Measurements from ENCODE around the gene ZNF302.
"Not testable (repeated sequence)": the region's sequence is repeated elsewhere in the genome, so short reads cannot be mapped to it uniquely, and the experiment has no call there.

ZNF302 gene

DNA sequence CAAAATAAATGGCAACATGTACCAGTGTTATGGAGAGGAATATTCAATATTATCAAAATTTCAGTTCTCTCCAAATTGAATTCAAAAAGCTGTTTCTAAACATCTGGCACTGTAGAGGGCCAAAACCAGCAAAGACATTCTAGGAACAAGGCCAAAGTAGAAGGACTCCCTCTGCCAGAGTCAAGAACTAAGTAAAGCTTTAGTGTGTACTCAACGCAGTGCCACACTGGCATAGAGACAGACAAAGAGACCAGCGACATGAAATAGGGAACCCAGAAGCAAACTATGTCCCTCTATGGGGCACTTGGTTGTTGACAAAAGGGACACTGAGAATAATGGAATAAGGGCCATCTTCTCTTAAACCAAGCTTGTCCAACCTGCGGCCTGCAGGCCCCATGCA is 16.1 kb upstream of the ZNF302 start:
- Histone ChIP-seq H3K4me2 (no peak overlapping the region), H4K20me1 (no peaks in the 10 kb centered on the region), H3K27ac (no peak overlapping the region), H3K4me3 (no peak overlapping the region), H3K36me3 (no peaks in the 10 kb centered on the region), H3K9me3 (no peaks in the 10 kb centered on the region), H3K9ac (no peak overlapping the region), H3K4me1 (peaks cover 8% of the 10 kb centered on the region; the same call in 1 of the 2 replicates), H3K27me3 (no peaks in the 10 kb centered on the region)
- no peak for TF ChIP-seq Cebpa-rat (IDR thresholded peaks at IDR 0.05)

DNA sequence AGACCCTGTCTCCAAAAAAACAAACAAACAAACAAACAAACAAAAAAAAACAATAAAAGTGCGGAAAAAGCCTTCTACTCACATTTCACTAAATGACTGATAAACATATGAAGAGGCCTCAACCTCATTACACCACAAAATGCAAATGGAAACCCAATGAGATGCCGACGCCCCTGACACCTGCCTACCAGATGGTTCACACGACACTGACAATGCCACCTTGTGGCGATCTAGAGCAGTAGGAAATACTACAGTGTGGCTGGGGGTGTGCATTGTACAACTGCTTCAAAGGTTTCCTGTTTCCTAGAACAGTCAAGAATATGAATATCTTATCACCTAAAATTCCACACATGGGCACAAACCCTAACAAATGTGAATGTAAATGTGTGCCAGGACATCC is 14.6 kb upstream of the ZNF302 start:
- Histone ChIP-seq H4K20me1 (no peaks in the 10 kb centered on the region), H3K4me1 (peaks cover 20% of the 10 kb centered on the region; the same call in 1 of the 2 replicates), H3K36me3 (no peaks in the 10 kb centered on the region)

DNA sequence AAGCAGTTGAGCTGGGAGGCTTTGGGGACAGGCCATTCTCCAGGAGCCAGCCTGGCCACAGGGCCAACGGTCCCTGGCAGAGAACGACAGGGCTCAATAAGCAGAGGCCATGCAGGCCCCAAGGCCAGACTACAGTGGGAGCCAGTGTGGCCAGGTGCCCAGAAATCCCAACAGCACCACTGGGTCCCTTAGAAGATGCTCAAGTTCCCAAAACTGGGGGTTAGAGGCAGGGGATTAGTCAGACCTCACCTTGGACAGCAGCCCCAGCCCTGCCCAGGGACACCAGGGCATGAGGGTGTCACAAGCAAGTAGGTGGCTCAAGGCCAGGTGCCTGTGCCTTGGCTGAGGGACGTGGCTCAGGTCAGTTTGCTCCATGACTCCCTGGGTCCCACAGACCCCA is 13.3 kb upstream of the ZNF302 start:
- H3K27me3 ChIP-seq: no peaks in the 10 kb centered on the region
- H3K4me2 ChIP-seq: no peak overlapping the region
- H3K36me3 ChIP-seq: no peaks in the 10 kb centered on the region
- H4K20me1 ChIP-seq: no peaks in the 10 kb centered on the region
- H3K4me1 ChIP-seq: peaks cover 20% of the 10 kb centered on the region; the same call in 1 of the 2 replicates
- H3K9ac ChIP-seq: no peak overlapping the region
- no peak overlapping the region for H3K27ac ChIP-seq
- TF ChIP-seq Cebpa-rat (IDR thresholded peaks at IDR 0.05): no peak
- H3K4me3 ChIP-seq: no peak overlapping the region
- peaks cover 6% of the 10 kb centered on the region; the same call in 1 of the 2 replicates for H3K9me3 ChIP-seq

More for the DNA sequence above, 14.6 kb upstream of the ZNF302 start:
- Histone ChIP-seq H3K4me3 (no peak overlapping the region), H3K4me2 (no peak overlapping the region), H3K9ac (no peak overlapping the region), H3K27ac (no peak overlapping the region), H3K27me3 (no peaks in the 10 kb centered on the region), H3K9me3 (peaks cover under 1% of the 10 kb centered on the region; the same call in 1 of the 2 replicates)
- TF ChIP-seq Cebpa-rat (IDR thresholded peaks at IDR 0.05): no peak

DNA sequence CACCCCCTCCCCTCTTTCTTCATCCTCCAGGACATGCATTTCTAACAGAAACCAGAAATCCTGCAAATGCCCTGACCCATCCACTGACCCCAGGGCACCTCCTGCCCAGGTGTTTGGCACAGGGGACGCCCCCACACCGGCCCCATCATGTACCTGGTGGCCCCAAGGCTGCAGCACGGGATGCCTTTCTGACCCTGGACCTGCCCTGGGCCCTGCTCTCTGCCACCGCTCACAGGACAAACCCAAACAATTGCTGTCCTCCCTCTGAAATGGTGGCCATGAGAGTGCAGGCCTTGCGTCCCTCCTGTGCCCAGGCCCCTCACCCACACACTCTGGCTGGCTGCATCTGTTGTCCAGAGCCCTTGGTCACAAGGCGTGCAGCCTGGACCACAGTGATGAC is 12.6 kb upstream of the ZNF302 start:
- H3K4me3 ChIP-seq: no peak overlapping the region
- peaks cover 20% of the 10 kb centered on the region; the same call in 1 of the 2 replicates for H3K4me1 ChIP-seq
- no peak for TF ChIP-seq Cebpa-rat (IDR thresholded peaks at IDR 0.05)
- H3K9ac ChIP-seq: no peak overlapping the region
- H3K36me3 ChIP-seq: no peaks in the 10 kb centered on the region
- H3K9me3 ChIP-seq: peaks cover 6% of the 10 kb centered on the region; the same call in 1 of the 2 replicates
- no peaks in the 10 kb centered on the region for H3K27me3 ChIP-seq
- no peak overlapping the region for H3K4me2 ChIP-seq
- H3K27ac ChIP-seq: no peak overlapping the region
- no peaks in the 10 kb centered on the region for H4K20me1 ChIP-seq

DNA sequence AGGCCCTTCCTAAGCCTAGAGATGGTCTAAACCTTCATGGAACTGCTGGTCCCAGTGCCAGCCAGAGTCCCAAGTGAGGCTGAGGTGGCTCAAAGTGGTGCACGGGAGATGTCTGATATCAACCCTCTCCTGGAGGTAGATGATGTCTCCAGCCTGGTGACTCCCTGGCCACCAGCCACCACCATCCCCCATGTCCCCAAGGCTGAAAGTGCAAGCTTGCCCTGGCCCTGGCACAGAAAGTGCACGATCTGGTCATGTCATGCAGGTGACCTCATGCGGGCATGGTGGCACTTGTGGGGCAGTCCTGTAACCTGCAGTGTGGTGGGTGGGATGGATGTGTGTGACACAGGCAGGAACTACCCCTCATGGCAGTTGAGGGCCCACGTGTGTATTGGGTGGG is 12.2 kb upstream of the ZNF302 start:
- H3K4me1 ChIP-seq: peaks cover 20% of the 10 kb centered on the region; the same call in 1 of the 2 replicates
- H3K36me3 ChIP-seq, H3K27me3 ChIP-seq, H3K27ac ChIP-seq, H3K9me3 ChIP-seq, H4K20me1 ChIP-seq, H3K4me2 ChIP-seq, H3K4me3 ChIP-seq, H3K9ac ChIP-seq: not testable (repeated sequence)

DNA sequence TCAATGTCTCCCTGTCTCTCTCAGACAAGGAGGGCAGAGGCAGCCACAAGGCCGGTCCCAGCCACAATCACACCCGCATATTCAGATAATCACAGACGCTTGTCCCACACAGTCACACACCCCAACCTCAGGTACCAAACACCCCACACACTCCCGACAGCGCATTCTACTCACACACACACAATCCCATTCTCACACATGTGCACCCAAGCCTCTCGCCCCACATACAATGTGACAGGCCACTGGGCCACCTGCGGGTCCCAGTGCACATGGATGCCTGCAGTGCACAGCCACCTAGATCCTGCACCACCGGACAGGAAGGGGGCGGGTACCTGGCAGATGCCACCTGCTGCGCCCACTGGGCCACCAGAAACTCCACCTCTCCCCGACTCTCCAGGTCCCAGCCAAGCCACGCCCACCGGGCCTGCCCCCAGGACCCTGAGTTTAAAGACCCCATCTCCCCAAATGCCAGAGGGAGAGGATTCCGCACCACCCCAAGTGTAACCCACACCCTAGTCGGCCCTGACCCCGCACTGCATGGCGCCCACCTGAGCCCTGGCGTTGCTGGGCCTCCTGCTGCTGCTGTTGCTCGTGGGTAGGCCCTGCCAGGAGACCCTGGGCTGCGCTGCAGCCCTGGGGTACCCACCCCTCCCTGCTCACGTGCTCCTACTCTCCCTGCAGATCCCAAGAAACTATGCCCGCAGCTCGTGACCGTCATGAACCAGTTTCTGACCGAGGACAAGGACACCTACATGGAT is 11.1 kb upstream of the ZNF302 start:
- H3K4me2 ChIP-seq: no peak overlapping the region; the same call in 1 of the 2 replicates
- no peak overlapping the region; the same call in 1 of the 2 replicates for H3K27ac ChIP-seq
- H3K4me1 ChIP-seq: peaks cover 20% of the 10 kb centered on the region; the same call in 1 of the 2 replicates
- TF ChIP-seq Cebpa-rat (IDR thresholded peaks at IDR 0.05): no peak
- no peaks in the 10 kb centered on the region for H4K20me1 ChIP-seq
- no peaks in the 10 kb centered on the region for H3K27me3 ChIP-seq
- H3K9ac ChIP-seq: no peak overlapping the region
- no peak overlapping the region for H3K4me3 ChIP-seq
- H3K9me3 ChIP-seq: peaks cover 6% of the 10 kb centered on the region; the same call in 1 of the 2 replicates
- H3K36me3 ChIP-seq: no peaks in the 10 kb centered on the region

DNA sequence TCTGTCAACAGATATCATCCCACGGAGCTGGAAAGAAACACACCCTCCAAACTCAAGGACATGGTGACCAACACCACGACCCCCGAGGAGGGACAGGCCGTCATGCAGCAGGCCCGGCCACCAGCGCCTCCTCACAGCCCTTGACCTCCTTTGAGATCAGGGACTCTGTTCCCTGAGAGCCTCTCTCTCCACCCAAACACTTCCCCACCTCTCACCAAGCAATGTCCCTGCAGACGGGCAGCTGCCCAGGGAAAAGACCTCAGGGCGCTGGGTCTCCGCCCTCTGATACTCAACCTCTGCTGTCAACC is 10.6 kb upstream of the ZNF302 start:
- peaks cover 6% of the 10 kb centered on the region; the same call in 1 of the 2 replicates for H3K9me3 ChIP-seq
- peaks cover 20% of the 10 kb centered on the region; the same call in 1 of the 2 replicates for H3K4me1 ChIP-seq
- TF ChIP-seq Cebpa-rat (IDR thresholded peaks at IDR 0.05): no peak
- H3K9ac ChIP-seq: no peak overlapping the region
- H3K27ac ChIP-seq: peak overlapping the region; percentile 89
- peak overlapping the region; percentile 65 for H3K4me2 ChIP-seq
- H3K36me3 ChIP-seq: no peaks in the 10 kb centered on the region
- H4K20me1 ChIP-seq: no peaks in the 10 kb centered on the region
- no peaks in the 10 kb centered on the region for H3K27me3 ChIP-seq
- peak overlapping the region; percentile 48; the same call in 1 of the 2 replicates for H3K4me3 ChIP-seq

DNA sequence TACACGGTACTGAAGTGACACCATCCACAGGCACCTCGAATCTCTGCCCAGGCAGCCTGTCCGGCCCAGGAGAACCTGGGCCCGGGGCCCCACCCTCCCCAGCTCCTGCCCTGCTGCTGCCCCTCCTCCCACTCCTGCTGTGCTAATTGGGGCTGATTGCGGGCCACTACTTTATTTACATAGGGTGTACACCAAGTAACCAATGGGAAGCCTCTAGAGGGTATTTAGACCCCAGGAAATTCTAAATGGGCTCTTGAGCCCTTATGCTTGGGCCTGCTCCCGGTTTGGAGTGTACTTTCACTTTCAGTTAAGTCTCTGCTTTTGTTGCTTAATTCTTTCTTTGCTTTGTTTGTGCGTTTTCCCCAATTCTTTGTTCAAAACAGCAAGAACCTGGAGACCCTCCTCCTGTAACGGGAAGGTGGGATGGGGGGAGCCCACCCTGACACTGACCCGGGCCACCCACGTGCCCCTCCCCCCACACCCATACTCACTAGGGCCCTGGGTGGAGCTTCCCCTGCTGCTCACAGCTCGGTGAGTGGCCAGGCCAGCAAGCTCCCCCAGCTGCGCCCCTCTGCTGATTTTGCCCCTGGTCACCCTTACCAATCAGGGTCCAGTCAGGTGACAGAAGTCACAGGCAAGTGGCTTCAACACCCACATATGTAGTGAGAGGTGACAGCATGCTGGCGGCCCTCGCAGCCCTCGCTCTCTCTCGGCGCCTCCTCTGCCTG is 10.0 kb upstream of the ZNF302 start:
- Histone ChIP-seq H3K27ac (peak overlapping the region; percentile 89), H3K9me3 (peaks cover 6% of the 10 kb centered on the region; the same call in 1 of the 2 replicates), H4K20me1 (no peaks in the 10 kb centered on the region), H3K4me3 (peak overlapping the region; percentile 48), H3K27me3 (no peaks in the 10 kb centered on the region), H3K4me1 (peaks cover 20% of the 10 kb centered on the region; the same call in 1 of the 2 replicates), H3K4me2 (peak overlapping the region; percentile 65), H3K36me3 (no peaks in the 10 kb centered on the region), H3K9ac (peak overlapping the region; percentile 72)
- TF ChIP-seq Cebpa-rat (IDR thresholded peaks at IDR 0.05): no peak

DNA sequence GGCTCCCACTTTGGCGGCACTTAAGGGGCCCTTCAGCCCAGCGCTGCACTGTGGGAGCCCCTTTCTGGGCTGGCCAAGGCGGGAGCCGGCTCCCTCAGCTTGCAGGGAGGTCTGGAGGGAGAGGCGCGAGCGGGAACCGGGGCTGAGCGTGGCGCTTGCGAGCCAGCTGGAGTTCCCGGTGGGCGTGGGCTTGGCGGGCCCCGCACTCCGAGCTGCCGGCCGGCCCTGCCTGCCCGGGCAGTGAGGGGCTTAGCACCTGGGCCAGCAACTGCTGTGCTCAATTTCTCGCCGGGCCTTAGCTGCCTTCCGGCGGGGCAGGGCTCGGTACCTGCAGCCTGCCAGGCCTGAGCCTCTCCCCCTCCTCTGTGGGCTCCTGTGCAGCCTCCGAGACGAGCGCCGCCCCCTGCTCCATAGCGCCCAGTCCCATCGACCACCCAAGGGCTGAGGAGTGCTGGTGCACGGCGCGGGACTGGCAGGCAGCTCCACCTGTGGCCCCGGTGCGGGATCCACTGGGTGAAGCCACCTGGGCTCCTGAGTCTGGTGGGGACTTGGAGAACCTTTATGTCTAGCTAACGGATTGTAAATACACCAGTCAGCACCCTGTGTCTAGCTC is 9.3 kb upstream of the ZNF302 start:
- H3K36me3 ChIP-seq, H3K4me2 ChIP-seq, H4K20me1 ChIP-seq, H3K27me3 ChIP-seq, H3K9me3 ChIP-seq, H3K9ac ChIP-seq: not testable (repeated sequence)
- peaks cover 15% of the 10 kb centered on the region; the same call in 1 of the 2 replicates for H3K4me1 ChIP-seq
- peak overlapping the region; percentile 89 for H3K27ac ChIP-seq
- H3K4me3 ChIP-seq: 0 out of 2 replicates have a peak overlapping the region, but pooled peaks have one; percentile 48

DNA sequence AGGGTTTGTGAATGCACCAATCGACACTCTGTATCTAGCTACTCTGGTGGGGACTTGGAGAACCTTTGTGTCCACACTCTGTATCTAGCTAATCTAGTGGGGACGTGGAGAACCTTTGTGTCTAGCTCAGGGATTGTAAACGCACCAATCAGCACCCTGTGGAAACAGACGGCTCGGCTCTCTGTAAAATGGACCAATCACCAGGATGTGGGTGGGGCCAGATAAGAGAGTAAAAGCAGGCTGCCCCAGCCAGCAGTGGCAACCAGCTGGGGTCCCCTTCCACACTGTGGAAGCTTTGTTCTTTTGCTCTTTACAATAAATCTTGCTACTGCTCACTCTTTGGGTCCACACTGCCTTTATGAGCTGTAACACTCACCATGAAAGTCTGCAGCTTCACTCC is 8.8 kb upstream of the ZNF302 start:
- H3K4me3 ChIP-seq, H3K27me3 ChIP-seq, H3K9me3 ChIP-seq, H3K27ac ChIP-seq, H4K20me1 ChIP-seq, H3K9ac ChIP-seq, H3K4me2 ChIP-seq, H3K36me3 ChIP-seq: not testable (repeated sequence)
- H3K4me1 ChIP-seq: peaks cover 12% of the 10 kb centered on the region; the same call in 1 of the 2 replicates

Data from BLaER1 (cell line).